Measurements from ENCODE around the gene MYBPC2. TPM values are rescaled to one million over a fixed set of nuclear protein-coding genes. Genes with fewer than 3 reads are reported as not detected.

The MYBPC2 gene
- total and polyA plus RNA-seq, 2 donors (not counting 3 experiments of a cell fraction or from before 2014, with no cell fraction given), result 0.03 TPM; not detected in 1

DNA sequence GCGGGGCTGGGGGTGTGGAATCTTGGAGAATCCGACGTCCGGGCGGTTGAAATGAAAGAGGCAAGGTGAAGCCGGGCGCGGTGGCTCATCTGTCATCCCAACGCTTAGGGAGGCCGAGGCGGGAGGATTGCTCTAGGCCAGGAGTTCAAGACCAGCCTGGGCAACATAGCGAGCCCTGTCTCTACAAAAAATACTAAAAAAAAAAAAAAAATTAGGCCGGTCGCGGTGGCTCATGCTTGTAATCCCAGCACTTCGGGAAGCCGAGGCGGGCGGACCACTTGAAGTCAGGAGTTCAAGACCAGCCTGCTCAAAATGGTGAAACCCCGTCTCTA, 44.2 kb downstream of the MYBPC2 start:
- intact Hi-C loops (cut with micrococcal nuclease), result loop anchor here (1.0 to 2.0 kb wide), 3 partner anchors 16 to 120 kb away; partner anchors contain the start of gene JOSD2
- H3K9ac ChIP-seq (replicated peaks; ENCODE audit: extremely low read depth, insufficient read depth, low read length), result peak overlapping the region; percentile 74
- peaks cover 7% of the 10 kb centered on the region for H3K4me1 ChIP-seq (ENCODE audit: control insufficient read depth, extremely low read depth, insufficient read depth, low read length)
- BruUV-seq (replicated peaks), result no TSS peak
- no peaks in the 10 kb centered on the region for H3K9me3 ChIP-seq (replicated peaks; ENCODE audit: control insufficient read depth, insufficient read depth, low read length)
- peak overlapping the region; percentile 84 to 98 (median 87) for H3K4me3 ChIP-seq (replicated peaks in 1 of 3; ENCODE audit: insufficient read depth in 1 of 3, low read depth in 1 of 3, low read length in 3 of 3)
- ChIA-PET CTCF (no interaction called here), POLR2A (no interaction called here)
- DNase-seq (ENCODE audit: low read depth, low spot score) (no peak), FAIRE-seq (peak; percentile 48)
- no peaks in the 10 kb centered on the region for H4K20me1 ChIP-seq (replicated peaks; ENCODE audit: control insufficient read depth, extremely low read depth, insufficient read depth, low read length)
- TF ChIP-seq JUN (IDR thresholded peaks at IDR 0.05; ENCODE audit: borderline replicate concordance, insufficient read depth, insufficient read length, low read depth) (no peak), EZH2 (IDR thresholded peaks at IDR 0.05; ENCODE audit: borderline replicate concordance, low read depth, low read length, severe bottlenecking) (no peak), POLR2A (IDR thresholded peaks at IDR 0.05; ENCODE audit: low read depth, low read length) (no peak), FOS (IDR thresholded peaks at IDR 0.05; ENCODE audit: borderline replicate concordance, insufficient read depth, low read length) (no peak), POLR2AphosphoS5 (IDR thresholded peaks at IDR 0.05; ENCODE audit: insufficient read depth, low read depth, low read length) (no peak), MYC (IDR thresholded peaks at IDR 0.05; ENCODE audit: low read depth, low read length) (no peak)
- TF ChIP-seq, protein P1, sequence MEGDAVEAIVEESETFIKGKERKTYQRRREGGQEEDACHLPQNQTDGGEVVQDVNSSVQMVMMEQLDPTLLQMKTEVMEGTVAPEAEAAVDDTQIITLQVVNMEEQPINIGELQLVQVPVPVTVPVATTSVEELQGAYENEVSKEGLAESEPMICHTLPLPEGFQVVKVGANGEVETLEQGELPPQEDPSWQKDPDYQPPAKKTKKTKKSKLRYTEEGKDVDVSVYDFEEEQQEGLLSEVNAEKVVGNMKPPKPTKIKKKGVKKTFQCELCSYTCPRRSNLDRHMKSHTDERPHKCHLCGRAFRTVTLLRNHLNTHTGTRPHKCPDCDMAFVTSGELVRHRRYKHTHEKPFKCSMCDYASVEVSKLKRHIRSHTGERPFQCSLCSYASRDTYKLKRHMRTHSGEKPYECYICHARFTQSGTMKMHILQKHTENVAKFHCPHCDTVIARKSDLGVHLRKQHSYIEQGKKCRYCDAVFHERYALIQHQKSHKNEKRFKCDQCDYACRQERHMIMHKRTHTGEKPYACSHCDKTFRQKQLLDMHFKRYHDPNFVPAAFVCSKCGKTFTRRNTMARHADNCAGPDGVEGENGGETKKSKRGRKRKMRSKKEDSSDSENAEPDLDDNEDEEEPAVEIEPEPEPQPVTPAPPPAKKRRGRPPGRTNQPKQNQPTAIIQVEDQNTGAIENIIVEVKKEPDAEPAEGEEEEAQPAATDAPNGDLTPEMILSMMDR (IDR thresholded peaks at IDR 0.05; ENCODE audit: extremely low read depth in 1 of 2, insufficient read depth in 1 of 2, low read depth in 1 of 2, low read length in 2 of 2), result no peak
- TF ChIP-seq, protein P2, sequence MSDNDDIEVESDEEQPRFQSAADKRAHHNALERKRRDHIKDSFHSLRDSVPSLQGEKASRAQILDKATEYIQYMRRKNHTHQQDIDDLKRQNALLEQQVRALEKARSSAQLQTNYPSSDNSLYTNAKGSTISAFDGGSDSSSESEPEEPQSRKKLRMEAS (IDR thresholded peaks at IDR 0.05; ENCODE audit: insufficient read depth, insufficient read length), result no peak
- peak overlapping the region; percentile 93 for H2AFZ ChIP-seq (ENCODE audit: low read depth, low read length)
- H3K36me3 ChIP-seq (ENCODE audit: control insufficient read depth in 2 of 2, extremely low read depth in 1 of 2, insufficient read depth in 2 of 2, low read length in 2 of 2), result peaks cover 0 to 26% of the 10 kb centered on the region in 2 experiments
- H3K4me2 ChIP-seq (ENCODE audit: insufficient read depth, low read length), result peak overlapping the region; percentile 66
- no peak overlapping the region for H3K27ac ChIP-seq (ENCODE audit: insufficient read depth, low read depth, low read length)
- dilution Hi-C loops (cut with MboI; ENCODE audit: extremely low pct_ligation_motif_present, low sequenced_read_pairs), result no loop called here
- H3K79me2 ChIP-seq (ENCODE audit: control insufficient read depth, insufficient read depth, low read length), result peaks cover 7% of the 10 kb centered on the region
- no peaks in the 10 kb centered on the region for H3K9me1 ChIP-seq (replicated peaks; ENCODE audit: control insufficient read depth, extremely low read depth, insufficient read depth, low read length)
- no peaks in the 10 kb centered on the region for H3K27me3 ChIP-seq (ENCODE audit: control insufficient read depth in 2 of 2, insufficient read depth in 2 of 2, low read length in 2 of 2)
